ENCODE data around the gene SRP14.
"Not testable (repeated sequence)": the region's sequence is repeated elsewhere in the genome, so short reads cannot be mapped to it uniquely, and the experiment has no call there.

The SRP14 gene

DNA sequence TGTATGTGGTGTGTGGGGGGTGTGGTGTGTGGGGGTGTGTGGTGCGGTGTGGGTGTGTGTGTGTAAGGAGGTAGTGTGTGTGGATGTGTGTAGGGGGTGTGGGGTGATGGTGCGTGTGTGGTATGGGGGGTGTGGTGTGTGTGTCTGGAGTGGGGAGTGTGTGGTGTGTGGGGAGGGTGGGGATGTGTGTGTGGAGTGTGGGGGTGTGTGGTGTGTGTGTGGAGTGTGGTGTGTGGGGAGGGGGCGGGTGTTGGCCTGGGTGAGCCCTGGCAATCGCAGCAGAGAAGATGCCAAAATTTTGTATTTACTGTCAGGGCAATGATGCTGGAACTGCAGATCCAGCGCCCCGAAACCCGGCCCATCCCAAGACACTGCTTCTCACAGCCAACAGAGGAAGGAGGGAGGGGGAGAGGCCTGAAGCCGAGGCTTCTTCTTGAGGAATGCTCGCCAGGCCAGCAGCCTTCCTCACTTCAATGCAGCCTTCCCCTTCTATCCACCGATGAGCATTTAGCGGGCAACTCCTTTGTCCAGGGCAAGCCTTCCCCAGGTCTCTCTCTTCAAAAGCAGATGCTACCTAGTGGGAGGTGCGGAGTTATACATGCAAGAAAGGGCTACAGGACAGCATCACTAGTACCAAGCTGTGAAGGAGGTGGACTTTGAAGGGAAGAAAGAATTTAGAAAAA lies 11.9 kb upstream of the SRP14 start:
- DNase-seq (ENCODE audit: low spot score), result no peak

GRCh38 chr15:40048926-40049475 lies 10.0 kb upstream of the SRP14 start:
- DNase-seq (ENCODE audit: low spot score), result no peak

- DNase-seq (ENCODE audit: low spot score), result no peak
Measured at GRCh38 chr15:40048211-40048792, 9.3 kb upstream of the SRP14 start.

GRCh38 chr15:40047415-40048210 lies 8.6 kb upstream of the SRP14 start:
- DNase-seq (ENCODE audit: low spot score), result peak; percentile 68

GRCh38 chr15:40046721-40047414 lies 7.9 kb upstream of the SRP14 start:
- no peak for DNase-seq (ENCODE audit: low spot score)

DNA sequence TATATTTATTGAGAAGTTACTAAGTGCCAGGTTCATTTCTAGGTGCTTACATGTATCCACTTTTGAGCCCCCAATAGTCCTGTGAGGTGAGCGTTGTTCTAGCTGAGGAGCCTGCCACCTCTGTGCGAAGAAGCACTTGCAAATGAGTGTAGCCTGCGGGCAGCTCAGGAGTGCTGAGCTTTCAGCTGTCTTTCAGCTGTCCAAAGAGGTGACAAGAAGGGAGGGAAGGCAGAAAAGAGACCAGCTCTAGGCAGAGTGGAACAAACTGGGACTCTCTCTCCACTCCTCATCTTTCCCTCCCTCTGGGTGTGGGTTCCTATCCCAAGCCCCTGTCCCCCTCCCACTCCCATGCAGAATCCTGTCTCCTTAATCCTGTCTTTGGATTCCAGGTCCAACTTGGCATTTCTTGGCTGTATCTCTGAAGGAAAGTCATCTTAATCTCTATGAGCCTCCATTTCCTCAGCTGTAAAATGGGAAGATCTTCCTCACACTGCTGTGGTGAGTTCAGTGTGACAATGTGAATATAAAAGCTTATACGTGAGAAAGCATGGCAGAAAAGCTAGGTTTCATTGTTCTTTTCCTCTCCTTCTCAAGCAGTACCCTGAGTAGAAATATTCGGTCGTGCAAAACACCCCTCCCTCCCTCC lies 6.7 kb upstream of the SRP14 start:
- DNase-seq (ENCODE audit: low spot score), result no peak

DNA sequence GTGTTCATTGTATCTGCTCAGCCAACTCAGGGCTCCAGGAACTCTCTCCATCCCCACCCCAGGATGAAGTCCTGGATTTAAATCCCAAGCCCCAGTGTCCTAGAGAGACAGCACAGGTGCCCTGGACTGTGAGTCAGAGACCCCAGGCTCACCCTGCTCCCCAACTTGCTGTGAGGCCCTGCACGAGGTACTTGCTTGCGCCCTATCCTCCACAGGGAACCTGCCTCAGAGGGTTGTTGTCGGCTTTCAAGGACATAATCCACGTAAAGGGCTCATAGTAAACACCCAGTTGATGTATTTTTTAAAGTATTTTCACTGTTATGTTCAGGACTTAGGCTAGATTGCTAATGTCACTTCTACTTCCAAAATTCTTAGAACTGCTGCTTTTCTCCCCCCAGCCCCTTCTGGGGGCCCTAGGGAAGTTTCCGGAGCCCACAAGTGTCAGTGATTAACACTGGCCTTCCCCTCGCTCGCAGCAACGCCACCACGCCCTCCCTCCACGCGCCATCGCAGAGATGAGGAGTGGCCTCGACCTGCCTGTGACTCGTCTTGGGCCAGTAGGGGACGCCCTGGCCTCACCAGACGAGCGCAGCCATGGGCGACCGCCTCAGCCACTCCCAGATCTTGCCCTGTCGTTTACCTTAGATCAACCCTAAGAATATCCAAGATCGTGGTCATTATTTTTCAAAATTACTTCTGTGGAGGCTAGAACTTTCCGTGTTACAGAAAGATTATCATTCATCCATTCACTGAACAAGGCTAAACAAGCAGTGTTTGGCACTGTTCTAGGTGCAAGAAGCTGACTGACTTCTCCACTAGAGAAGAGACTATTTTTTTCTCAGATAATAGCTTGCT lies 6.0 kb upstream of the SRP14 start:
- peak; percentile 82 for DNase-seq (ENCODE audit: low spot score)

DNA sequence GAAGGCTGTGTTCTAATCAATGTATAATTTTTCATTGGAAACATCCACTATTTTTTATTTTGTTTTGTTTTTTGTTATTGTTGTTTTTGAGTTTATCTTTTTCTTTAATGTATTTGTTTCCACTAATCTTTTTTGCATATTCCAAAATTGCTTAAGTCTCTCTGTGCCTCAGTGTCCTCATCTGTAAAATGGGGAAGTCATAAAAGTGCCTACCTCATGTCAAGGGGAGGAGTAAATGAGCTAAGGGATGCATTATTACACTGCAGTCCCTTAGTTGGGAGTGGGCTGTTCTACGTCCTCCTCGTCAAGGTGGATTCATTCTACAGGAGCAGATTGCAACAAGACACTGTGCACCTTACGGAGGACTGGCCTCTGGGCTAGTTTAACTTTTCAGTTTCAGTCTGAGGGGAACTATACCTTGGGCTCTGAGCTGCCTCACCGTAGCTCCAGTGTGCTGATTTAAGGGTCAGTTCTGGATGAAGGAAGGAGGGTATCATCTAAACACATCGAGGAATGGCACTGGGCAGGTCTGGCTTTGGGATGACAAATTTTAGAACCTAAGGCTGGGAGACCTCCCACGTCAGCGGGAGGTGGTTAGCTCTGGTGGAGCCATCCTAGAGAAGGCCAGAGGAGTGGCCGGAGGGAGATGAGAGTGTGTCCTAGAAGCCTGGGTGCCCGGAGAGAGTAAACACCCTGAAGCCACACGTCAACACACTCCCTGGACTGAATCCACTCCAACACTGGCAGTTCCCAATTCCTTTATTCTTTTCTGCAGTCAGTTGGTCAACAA lies 5.1 kb upstream of the SRP14 start:
- DNase-seq (ENCODE audit: low spot score), result peak; percentile 42

DNA sequence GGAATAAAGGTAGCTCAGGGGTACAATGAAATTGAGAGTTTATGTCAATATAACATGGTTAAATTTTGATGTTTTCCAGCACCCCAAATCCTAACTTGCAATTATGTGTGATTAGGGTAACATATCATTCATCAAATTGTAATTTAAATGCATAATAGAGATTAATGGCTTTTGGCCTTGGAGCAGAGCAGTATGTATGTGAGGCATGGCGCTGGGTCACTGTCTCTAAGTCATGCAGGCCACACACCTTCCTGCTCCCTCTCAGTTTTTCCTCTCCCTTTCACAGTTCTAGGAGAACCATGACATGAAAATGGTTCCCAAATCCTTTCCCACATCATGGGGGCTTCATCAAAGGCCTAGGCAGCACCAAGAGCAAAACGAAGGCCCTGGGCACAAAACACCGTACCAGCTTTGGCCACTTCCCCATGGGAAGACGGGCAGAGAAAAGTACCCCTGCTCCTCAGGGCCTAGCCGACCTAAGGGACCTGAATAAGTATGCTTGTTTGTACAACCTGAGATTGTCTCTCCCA lies 3.9 kb upstream of the SRP14 start:
- no peak for DNase-seq (ENCODE audit: low spot score)

- no peak for DNase-seq (ENCODE audit: low spot score)
Measured at GRCh38 chr15:40040770-40041169, 1.8 kb upstream of the SRP14 start.

GRCh38 chr15:40040293-40040635 lies 1.3 kb upstream of the SRP14 start:
- no peak for DNase-seq (ENCODE audit: low spot score)

DNA sequence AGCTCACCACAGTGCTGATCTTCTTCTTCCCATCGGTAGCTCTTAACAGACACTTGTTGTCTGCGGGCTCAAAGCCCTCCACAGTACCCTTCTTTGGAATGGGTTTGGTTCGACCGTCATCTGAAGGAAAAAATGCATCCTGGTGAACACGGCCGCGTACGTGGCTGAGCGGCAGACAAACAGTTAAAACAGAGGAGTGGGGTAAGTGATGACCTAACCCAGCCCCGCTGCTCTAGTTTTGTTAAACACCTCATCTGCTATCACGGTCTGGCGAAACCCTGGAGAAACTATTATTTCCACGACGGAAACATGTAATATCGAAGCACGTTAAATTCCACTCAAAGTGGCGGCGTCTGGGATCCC lies 725 bp downstream of the SRP14 start:
- DNase-seq (ENCODE audit: low spot score), result no peak

- DNase-seq (ENCODE audit: low spot score), result no peak
Measured at GRCh38 chr15:40037721-40038120, 1.3 kb downstream of the SRP14 start.

DNA sequence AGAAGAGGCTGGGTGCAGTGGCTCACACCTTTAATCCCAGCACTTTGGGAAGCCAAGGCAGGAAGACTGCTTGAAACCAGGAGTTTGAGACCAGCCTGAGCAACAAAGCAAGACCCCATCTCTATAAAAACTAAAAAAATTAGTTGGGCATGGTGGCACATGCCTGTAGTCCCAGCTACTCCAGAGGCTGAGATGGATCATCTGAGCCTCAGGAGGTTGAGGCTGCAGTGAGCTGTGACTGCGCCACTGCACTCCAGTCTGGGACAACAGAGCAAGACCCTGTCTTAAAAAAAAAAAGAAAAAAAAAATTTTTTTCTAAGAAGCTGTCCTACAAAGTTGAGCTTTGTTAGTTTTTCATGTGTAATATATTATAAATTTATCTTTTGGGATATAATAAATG lies 3.8 kb downstream of the SRP14 start:
- DNase-seq (ENCODE audit: low spot score), result not testable (repeated sequence)

DNA sequence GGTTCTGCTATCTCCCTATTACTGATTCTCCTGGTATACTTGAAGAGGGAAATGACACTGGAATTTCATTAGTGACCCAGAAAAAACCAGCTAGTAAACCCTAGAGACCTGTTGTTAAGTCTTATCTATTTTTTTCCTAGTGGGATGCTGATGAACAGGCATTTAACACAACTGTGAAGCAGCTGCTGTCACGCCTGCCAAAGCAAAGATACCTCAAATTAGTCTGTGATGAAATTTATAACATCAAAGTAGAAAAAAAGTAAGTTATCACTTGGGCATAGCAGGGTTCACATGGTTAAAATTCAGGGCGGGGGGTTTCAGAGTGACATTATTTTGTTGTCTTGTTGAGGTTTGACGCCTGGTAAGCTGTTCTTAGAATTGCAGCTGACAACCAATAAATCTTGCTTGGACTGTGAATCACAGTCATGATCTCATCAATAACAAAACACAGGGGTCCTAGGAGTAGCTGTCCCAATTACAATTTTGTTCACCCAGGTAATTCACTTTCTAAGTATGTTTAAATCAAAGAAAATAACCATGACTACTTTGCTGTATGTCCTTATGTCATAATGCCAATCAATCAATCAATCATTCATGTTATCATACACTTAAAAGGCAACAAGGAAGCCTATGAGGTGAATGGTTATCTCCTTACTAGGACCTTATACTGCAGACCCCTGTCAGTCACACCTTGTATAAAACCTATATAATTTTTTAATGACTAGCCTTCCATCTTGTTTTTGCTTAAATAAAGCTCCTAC lies 4.6 kb downstream of the SRP14 start:
- DNase-seq (ENCODE audit: low spot score), result no peak

- DNase-seq (ENCODE audit: low spot score), result peak; percentile 89
Measured at GRCh38 chr15:40032125-40032839, 6.7 kb downstream of the SRP14 start.

- DNase-seq (ENCODE audit: low spot score), result no peak
Measured at GRCh38 chr15:40031300-40031699, 7.7 kb downstream of the SRP14 start.
